ENCODE results near the gene HOXA10. TPM values are rescaled to one million over a fixed set of nuclear protein-coding genes. Genes with fewer than 3 reads are reported as not detected.

The HOXA10 gene
- total RNA-seq, 4 donors from 2014 or later = 4.0 TPM; not detected in 3

DNA sequence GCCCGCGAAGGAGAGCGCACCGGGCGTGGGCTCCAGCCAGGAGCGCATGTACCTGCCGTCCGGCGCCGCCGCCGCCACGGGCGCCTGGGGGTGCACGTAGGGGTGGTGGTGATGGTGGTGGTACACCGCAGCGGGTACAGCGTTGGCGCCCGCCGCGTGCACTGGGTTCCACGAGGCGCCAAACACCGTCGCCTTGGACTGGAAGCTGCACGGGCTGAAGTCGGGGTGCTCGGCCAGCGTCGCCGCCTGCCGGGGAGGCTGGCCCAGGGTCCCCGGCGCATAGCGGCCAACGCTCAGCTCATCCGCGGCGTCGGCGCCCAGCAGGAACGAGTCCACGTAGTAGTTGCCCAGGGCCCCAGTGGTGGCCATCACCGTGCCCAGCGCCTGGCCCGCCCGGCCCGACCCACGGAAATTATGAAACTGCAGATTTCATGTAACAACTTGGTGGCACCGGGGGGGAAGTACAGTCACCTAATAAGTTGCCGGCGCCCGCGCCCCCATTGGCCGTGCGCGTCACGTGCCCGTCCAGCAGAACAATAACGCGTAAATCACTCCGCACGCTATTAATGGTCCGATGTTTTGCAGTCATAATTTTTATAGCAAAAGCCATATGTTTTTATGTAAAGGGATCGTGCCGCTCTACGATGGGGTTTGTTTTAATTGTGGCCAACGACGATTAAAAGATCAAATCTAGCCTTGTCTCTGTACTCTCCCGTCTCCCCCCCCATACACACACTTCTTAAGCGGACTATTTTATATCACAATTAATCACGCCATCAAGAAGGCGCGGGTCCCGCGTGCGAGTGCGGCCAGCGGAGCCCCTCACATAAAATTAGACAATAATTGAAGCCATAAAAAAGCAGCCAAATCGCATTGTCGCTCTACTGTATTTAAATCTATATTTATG, 8.8 kb downstream of the HOXA10 start, which contains the start of gene HOXA9:
Gene HOXA9, minus strand, starts transcription at position 449 of the 907 bp plus-strand sequence. Its CDS starts 80 bp downstream, at position 369.
- Histone ChIP-seq H3K4me3 (replicated peaks in 1 of 3) (no peak within 1 kb of the TSS), H3K4me1 (peaks cover 10 to 36% of the 10 kb centered on the region in 2 donors), H3K27me3 (peaks cover 76% of the 10 kb centered on the region), H3K36me3 (no peaks in the 10 kb centered on the region), H3K9me3 (no peaks in the 10 kb centered on the region), H3K27ac (no peak within 1 kb of the TSS)
- WGBS, 2 donors = 12% methylated on average over 31 to 37 of the region's 82 CpGs
- peak in 1 of 2 donors; percentile 31 for DNase-seq
- TF ChIP-seq POLR2A (IDR thresholded peaks at IDR 0.05) = no peak
- no peak for TF ChIP-seq CTCF (IDR thresholded peaks at IDR 0.05)
- intact Hi-C loops (cut with DNase I) = loop anchor here (10.0 kb wide), 1 partner anchor 1311 kb away; no protein-coding TSS in a partner anchor

- Histone ChIP-seq H3K4me1 (peaks cover 12 to 31% of the 10 kb centered on the region in 2 donors), H3K9me3 (no peaks in the 10 kb centered on the region), H3K4me3 (replicated peaks in 1 of 3) (no peak overlapping the region), H3K36me3 (no peaks in the 10 kb centered on the region), H3K27ac (no peak overlapping the region), H3K27me3 (peaks cover 75% of the 10 kb centered on the region)
- no peak for DNase-seq
- 6 to 9% methylated on average over 13 to 25 of the region's 47 CpGs for WGBS, 2 donors
- TF ChIP-seq CTCF (IDR thresholded peaks at IDR 0.05) (no peak), POLR2A (IDR thresholded peaks at IDR 0.05) (no peak)
- intact Hi-C loops (cut with DNase I) = loop anchor here (5.0 to 10.0 kb wide), 2 partner anchors 787 to 1310 kb away; no protein-coding TSS in a partner anchor
Observed at GRCh38 chr7:27164367-27165088, 9.6 kb downstream of the HOXA10 start.

GRCh38 chr7:27164045-27164366, 10.1 kb downstream of the HOXA10 start:
- Histone ChIP-seq H3K27ac (no peak overlapping the region), H3K9me3 (no peaks in the 10 kb centered on the region), H3K4me3 (replicated peaks in 1 of 3) (no peak overlapping the region), H3K36me3 (no peaks in the 10 kb centered on the region), H3K4me1 (peaks cover 12 to 29% of the 10 kb centered on the region in 2 donors), H3K27me3 (peaks cover 74% of the 10 kb centered on the region)
- intact Hi-C loops (cut with DNase I) = loop anchor here (5.0 to 10.0 kb wide), 2 partner anchors 787 to 1309 kb away; no protein-coding TSS in a partner anchor
- 22 to 38% methylated on average over 12 of the region's 12 CpGs for WGBS, 2 donors
- TF ChIP-seq POLR2A (IDR thresholded peaks at IDR 0.05) (no peak), CTCF (IDR thresholded peaks at IDR 0.05) (no peak)
- no peak for DNase-seq

GRCh38 chr7:27163288-27164044, 10.7 kb downstream of the HOXA10 start:
- TF ChIP-seq CTCF (IDR thresholded peaks at IDR 0.05) = no peak
- no peak for TF ChIP-seq POLR2A (IDR thresholded peaks at IDR 0.05)
- Histone ChIP-seq H3K4me3 (replicated peaks in 1 of 3) (no peak overlapping the region), H3K27me3 (peaks cover 72% of the 10 kb centered on the region), H3K4me1 (peaks cover 12 to 29% of the 10 kb centered on the region in 2 donors), H3K36me3 (no peaks in the 10 kb centered on the region), H3K9me3 (no peaks in the 10 kb centered on the region), H3K27ac (no peak overlapping the region)
- DNase-seq = no peak
- 32 to 41% methylated on average over 24 of the region's 24 CpGs for WGBS, 2 donors
- intact Hi-C loops (cut with DNase I) = loop anchor here (5.0 to 10.0 kb wide), 2 partner anchors 786 to 1309 kb away; no protein-coding TSS in a partner anchor

All from thyroid gland (tissue), 4 donors.